IMR-90 (cell line): ENCODE data around the gene CWF19L2. TPM values are rescaled to one million over a fixed set of nuclear protein-coding genes. Genes with fewer than 3 reads are reported as not detected.

Source experiments
- ATAC-seq: fragments of 200-7000 bp; cut with Tn5 transposase; 2 replicates; pipeline ENCODE4 v1.9.1; 2020; ENCODE audit warnings: low read depth, mild to moderate bottlenecking, moderate library complexity
- BruUV-seq: library from RNA; stranded (reverse); fragments of 400-500 nt; replicated peaks from 2 replicates; lab custom pipeline; 2021; lab: Mats Ljungman, UMichigan
- CTCF ChIA-PET: fragments of 300-600 bp; formaldehyde crosslinking; extraction: SDS; loops from one replicate; lab custom pipeline; 2021; ENCODE audit warnings: antibody characterized with exemption; lab: Yijun Ruan, JAX
- POLR2A ChIA-PET: fragments of 300-600 bp; sonication (Branson Sonifier 250); formaldehyde crosslinking; loops from one replicate; lab custom pipeline; 2022; ENCODE audit warnings: antibody characterized with exemption; ENCODE audit not compliant: unreplicated experiment; lab: Charles Lee
- DNase-seq: peaks from one replicate; pipeline ENCODE4 v3.0.0; 2013
- H2AFZ ChIP-seq: replicated peaks from 2 replicates; pipeline ENCODE3; 2013; ENCODE audit warnings: low read length, mild to moderate bottlenecking; ENCODE audit not compliant: poor library complexity
- H2AK5ac ChIP-seq: 2 replicates; pipeline ENCODE4 v1.6.1; 2013; ENCODE audit warnings: low read depth, low read length, inconsistent platforms
- H2AK9ac ChIP-seq: replicated peaks from 2 replicates; pipeline ENCODE3; 2013; ENCODE audit warnings: mild to moderate bottlenecking, low read depth, low read length, moderate library complexity; ENCODE audit not compliant: poor library complexity
- H2BK120ac ChIP-seq: 2 replicates; pipeline ENCODE4 v1.6.1; 2013; ENCODE audit warnings: low read depth, low read length, inconsistent platforms
- H2BK15ac ChIP-seq: 3 replicates; pipeline ENCODE4 v1.6.1; 2013; ENCODE audit warnings: low read depth, low read length, inconsistent platforms
- H2BK20ac ChIP-seq: 2 replicates; pipeline ENCODE4 v1.6.1; 2013; ENCODE audit warnings: low read depth, mild to moderate bottlenecking, inconsistent platforms, low read length, moderate library complexity
- H2BK5ac ChIP-seq: 2 replicates; pipeline ENCODE4 v1.6.1; 2013; ENCODE audit warnings: mild to moderate bottlenecking, low read depth, low read length, inconsistent platforms; ENCODE audit not compliant: poor library complexity, severe bottlenecking
- H3K14ac ChIP-seq: replicated peaks from 2 replicates; pipeline ENCODE4 v1.6.1; 2013; ENCODE audit warnings: low read depth, low read length, inconsistent platforms
- H3K18ac ChIP-seq: 2 replicates; pipeline ENCODE4 v1.6.1; 2013; ENCODE audit warnings: low read depth, low read length, control low read depth
- H3K23ac ChIP-seq: 2 replicates; pipeline ENCODE4 v1.6.1; 2013; ENCODE audit warnings: low read depth, low read length, inconsistent platforms
- H3K27ac ChIP-seq: 2 replicates; pipeline ENCODE4 v1.5.1; 2013; ENCODE audit warnings: mild to moderate bottlenecking, control low read depth, low read length; ENCODE audit not compliant: insufficient read depth
- H3K27me3 ChIP-seq: 2 replicates; pipeline ENCODE4 v1.6.1; 2013; ENCODE audit warnings: low read length; ENCODE audit not compliant: control insufficient read depth, insufficient read depth
- H3K36me3 ChIP-seq: 2 replicates; pipeline ENCODE4 v1.6.1; 2013; ENCODE audit warnings: low read length, mixed read lengths; ENCODE audit not compliant: control insufficient read depth, insufficient read depth
- H3K4ac ChIP-seq: 2 replicates; pipeline ENCODE4 v1.6.1; 2013; ENCODE audit warnings: low read depth, low read length, inconsistent platforms
- H3K4me1 ChIP-seq: 2 replicates; pipeline ENCODE4 v1.6.1; 2013; ENCODE audit warnings: low read length, mixed read lengths; ENCODE audit not compliant: control insufficient read depth, insufficient read depth
- H3K4me2 ChIP-seq: 2 replicates; pipeline ENCODE4 v1.6.1; 2013; ENCODE audit warnings: low read depth, mild to moderate bottlenecking, control low read depth, low read length, moderate library complexity
- H3K4me3 ChIP-seq: 2 replicates; pipeline ENCODE4 v1.5.1; 2013; ENCODE audit warnings: low read depth, mild to moderate bottlenecking, control low read depth, low read length, moderate library complexity; ENCODE audit not compliant: insufficient read depth
- H3K56ac ChIP-seq: 2 replicates; pipeline ENCODE4 v1.6.1; 2013; ENCODE audit warnings: low read length, inconsistent platforms; ENCODE audit not compliant: insufficient read depth; ENCODE audit errors: extremely low read depth
- H3K79me1 ChIP-seq, 2 experiments: 2 replicates each; pipeline ENCODE4 v1.6.1; 2013; ENCODE audit warnings: low read length in 2 of 2, inconsistent platforms in 1 of 2, low read depth in 1 of 2
- H3K9ac ChIP-seq: 2 replicates; pipeline ENCODE4 v1.6.1; 2013; ENCODE audit warnings: low read depth, low read length, control low read depth
- H3K9me1 ChIP-seq: 2 replicates; pipeline ENCODE4 v1.6.1; 2013; ENCODE audit warnings: low read length, inconsistent platforms; ENCODE audit not compliant: insufficient read depth
- H3K9me3 ChIP-seq: 2 replicates; pipeline ENCODE4 v1.6.1; 2013; ENCODE audit warnings: low read length; ENCODE audit not compliant: control insufficient read depth, insufficient read depth
- H4K20me1 ChIP-seq: 2 replicates; pipeline ENCODE4 v1.6.1; 2013; ENCODE audit warnings: low read length, inconsistent platforms; ENCODE audit not compliant: insufficient read depth
- H4K5ac ChIP-seq: 2 replicates; pipeline ENCODE4 v1.6.1; 2013; ENCODE audit warnings: mild to moderate bottlenecking, low read depth, low read length, control low read depth
- H4K8ac ChIP-seq, 2 experiments: 2 replicates each; pipeline ENCODE4 v1.6.1; 2013; ENCODE audit warnings: low read depth in 2 of 2, low read length in 2 of 2, control low read depth in 1 of 2, inconsistent platforms in 1 of 2
- H4K91ac ChIP-seq: 2 replicates; pipeline ENCODE4 v1.6.1; 2013; ENCODE audit warnings: low read depth, low read length, inconsistent platforms; ENCODE audit not compliant: insufficient read depth
- CEBPB ChIP-seq: IDR thresholded peaks from 2 replicates; pipeline ENCODE4 v1.6.1; 2012; ENCODE audit warnings: low read depth, low read length, improper control_type of control experiment
- NFE2L2 ChIP-seq: fragments of 150-350 bp; IDR thresholded peaks from 2 replicates; pipeline ENCODE4 v1.6.1; 2016; ENCODE audit warnings: low read depth, mild to moderate bottlenecking, low read length
- WGBS, 2 experiments: methylation state at CpG; one replicate each; pipeline versions ENCODE4 v1.1.5 to v1.1.7; 2013; ENCODE audit warnings: missing lambda C conversion rate in 2 of 2; ENCODE audit not compliant: insufficient read length in 1 of 2; ENCODE audit errors: extremely low coverage in 2 of 2; 5-methylcytosine and 5-hydroxymethylcytosine counted together
- dilution Hi-C: fragments of 300-500 bp; cut with HindIII; formaldehyde crosslinking; loops from one replicate; pipeline ENCODE4 v1.14.3; 2018; ENCODE audit warnings: low sequenced_read_pairs; ENCODE audit not compliant: unreplicated experiment
- in situ Hi-C: fragments of 300-500 bp; cut with MboI; formaldehyde crosslinking; loops from 3 replicates; pipeline ENCODE4 v1.14.3; 2019; ENCODE audit warnings: low sequenced_read_pairs, inconsistent platforms, mixed read lengths
- intact Hi-C: fragments of 100-400 bp; cut with micrococcal nuclease; formaldehyde crosslinking; loops from 2 replicates; pipeline ENCODE4 v1.10.0; 2022
- polyA plus RNA-seq, 3 experiments: library from polyadenylated mRNA; depleted of rRNA; stranded (reverse); fragments of >200 nt; gene quantifications; 2 replicates each; pipeline ENCODE4 v1.2.3, GENCODE V29; 2012; ENCODE audit warnings: low replicate concordance in 1 of 3
- total RNA-seq: library from RNA; depleted of rRNA; stranded (reverse); fragments of >200 nt; gene quantifications from 2 replicates; pipeline ENCODE4 v1.2.3, GENCODE V29; 2012

The CWF19L2 gene
- total and polyA plus RNA-seq, 2 of the 4 experiments (the other 2 are of a cell fraction) = 1.7 to 3.8 TPM

DNA sequence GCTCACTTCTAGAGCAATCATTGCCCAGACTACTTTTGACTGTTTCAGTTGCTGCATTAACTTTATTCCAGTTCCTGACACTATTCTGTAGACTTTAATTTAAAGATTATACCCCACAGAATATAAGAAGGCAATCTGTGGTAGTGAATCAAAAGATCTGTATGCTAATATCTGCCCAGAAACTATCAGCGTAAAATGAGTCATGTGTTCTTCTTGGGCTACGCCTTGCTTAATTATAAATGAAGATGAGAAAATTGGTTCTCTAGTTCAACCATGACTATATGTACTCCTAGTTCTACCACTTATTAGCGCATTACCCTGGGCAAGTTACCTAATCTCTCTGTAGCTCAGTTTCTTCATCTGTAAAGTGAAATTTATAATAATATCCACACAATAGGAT is 128.5 kb downstream of the CWF19L2 start:
- dilution Hi-C loops (no loop called here), in situ Hi-C loops (no loop called here), intact Hi-C loops (no loop called here)
- CTCF ChIA-PET = interaction anchor here (0.7 kb wide), 1 partner anchor 18 kb away, joined by 3 read pairs; no protein-coding TSS in a partner anchor
- Histone ChIP-seq H2AK9ac (no peak overlapping the region), H4K91ac (no peak overlapping the region), H3K9ac (no peak overlapping the region), H3K4ac (no peak overlapping the region), H4K20me1 (no peaks in the 10 kb centered on the region), H3K14ac (no peak overlapping the region), H3K9me3 (no peaks in the 10 kb centered on the region), H2AK5ac (no peak overlapping the region), H3K79me1 (no peaks in the 10 kb centered on the region), H3K23ac (no peak overlapping the region), H3K9me1 (no peaks in the 10 kb centered on the region), H3K27ac (no peak overlapping the region), H2BK20ac (no peak overlapping the region), H3K4me1 (no peaks in the 10 kb centered on the region), H3K36me3 (peaks cover 2% of the 10 kb centered on the region), H2BK5ac (no peak overlapping the region), H2BK15ac (no peak overlapping the region), H2BK120ac (no peak overlapping the region), H3K18ac (no peak overlapping the region), H3K56ac (no peak overlapping the region), H4K8ac (no peak overlapping the region), H3K4me3 (no peak overlapping the region), H2AFZ (no peak overlapping the region), H3K4me2 (no peak overlapping the region), H3K27me3 (no peaks in the 10 kb centered on the region), H4K5ac (no peak overlapping the region)
- WGBS, 2 experiments = no CpG with 5 or more reads among the region's 3 CpGs
- no peak for TF ChIP-seq NFE2L2
- TF ChIP-seq CEBPB = no peak
- ATAC-seq = no peak
- no peak for DNase-seq
- BruUV-seq = no TSS peak
- POLR2A ChIA-PET = no interaction called here
